Keratinocyte (primary cell): ENCODE results near the gene MPC1.
"Not testable (repeated sequence)": the region's sequence is repeated elsewhere in the genome, so short reads cannot be mapped to it uniquely, and the experiment has no call there.

Source experiments
- EZH2 ChIP-seq: IDR thresholded peaks from one replicate; pipeline ENCODE4 v1.6.1; 2012; ENCODE audit warnings: inconsistent platforms, mild to moderate bottlenecking, low read length, moderate library complexity
- TF ChIP-seq, protein P1 (sequence below), 3 experiments: IDR thresholded peaks in 1 of 3; conservative IDR thresholded peaks in 1 of 3; optimal IDR thresholded peaks in 1 of 3; 2 replicates in 2 of 3; 3 replicates in 1 of 3; pipeline versions ENCODE3 to v1.5.1; 2011; ENCODE audit warnings: low read length in 3 of 3, mild to moderate bottlenecking in 3 of 3, moderate library complexity in 2 of 3, control low read depth in 1 of 3, inconsistent platforms in 1 of 3; ENCODE audit not compliant: insufficient read depth in 2 of 3; ENCODE audit errors: extremely low read depth in 1 of 3

DNA sequence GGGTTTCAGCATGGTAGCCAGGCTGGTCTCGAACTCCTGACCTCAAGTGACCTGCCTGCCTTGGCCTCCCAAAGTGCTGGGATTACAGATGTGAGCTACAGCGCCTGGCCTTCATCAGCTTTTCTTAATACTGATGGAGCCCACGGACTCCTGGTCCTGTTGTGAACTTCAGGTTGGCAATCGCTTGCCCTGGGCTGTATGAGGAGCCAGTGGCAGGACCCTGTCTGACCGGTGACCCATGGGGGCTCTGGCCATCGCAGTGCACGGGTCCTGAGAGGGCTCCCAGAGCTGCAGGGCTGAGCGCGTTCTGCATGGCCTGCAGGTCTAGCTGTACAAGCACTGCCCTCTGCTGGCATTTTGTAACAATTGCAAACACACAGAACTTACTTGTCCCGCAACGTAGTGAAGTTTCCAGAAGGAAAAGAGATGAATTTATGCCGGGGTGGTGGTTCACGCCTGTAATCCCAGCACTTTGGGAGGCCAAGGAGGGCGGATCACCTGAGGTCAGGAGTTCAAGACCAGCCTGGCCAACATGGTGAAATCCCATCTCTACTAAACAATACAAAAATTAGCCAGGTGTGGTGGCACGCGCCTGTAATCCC lies 18.0 kb upstream of the MPC1 start:
- TF ChIP-seq, protein P1, sequence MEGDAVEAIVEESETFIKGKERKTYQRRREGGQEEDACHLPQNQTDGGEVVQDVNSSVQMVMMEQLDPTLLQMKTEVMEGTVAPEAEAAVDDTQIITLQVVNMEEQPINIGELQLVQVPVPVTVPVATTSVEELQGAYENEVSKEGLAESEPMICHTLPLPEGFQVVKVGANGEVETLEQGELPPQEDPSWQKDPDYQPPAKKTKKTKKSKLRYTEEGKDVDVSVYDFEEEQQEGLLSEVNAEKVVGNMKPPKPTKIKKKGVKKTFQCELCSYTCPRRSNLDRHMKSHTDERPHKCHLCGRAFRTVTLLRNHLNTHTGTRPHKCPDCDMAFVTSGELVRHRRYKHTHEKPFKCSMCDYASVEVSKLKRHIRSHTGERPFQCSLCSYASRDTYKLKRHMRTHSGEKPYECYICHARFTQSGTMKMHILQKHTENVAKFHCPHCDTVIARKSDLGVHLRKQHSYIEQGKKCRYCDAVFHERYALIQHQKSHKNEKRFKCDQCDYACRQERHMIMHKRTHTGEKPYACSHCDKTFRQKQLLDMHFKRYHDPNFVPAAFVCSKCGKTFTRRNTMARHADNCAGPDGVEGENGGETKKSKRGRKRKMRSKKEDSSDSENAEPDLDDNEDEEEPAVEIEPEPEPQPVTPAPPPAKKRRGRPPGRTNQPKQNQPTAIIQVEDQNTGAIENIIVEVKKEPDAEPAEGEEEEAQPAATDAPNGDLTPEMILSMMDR (optimal IDR thresholded peaks at IDR 0.05 in 1 of 3, IDR thresholded peaks at IDR 0.05 in 1 of 3, conservative IDR thresholded peaks at IDR 0.05 in 1 of 3; ENCODE audit: extremely low read depth in 1 of 3, insufficient read depth in 2 of 3, low read length in 3 of 3): peak; percentile 66 to 89 (median 68)
- not testable (repeated sequence) for TF ChIP-seq EZH2
